H1 (cell line): ENCODE data around the gene IFNA2. TPM values are rescaled to one million over a fixed set of nuclear protein-coding genes. Genes with fewer than 3 reads are reported as not detected.

ENCODE experiments used
- CTCF ChIA-PET: fragments of 300-600 bp; sonication (Branson Sonifier 250); formaldehyde crosslinking; loops from one replicate; lab custom pipeline; 2021; ENCODE audit not compliant: partially characterized antibody; lab: Charles Lee
- POLR2A ChIA-PET: fragments of 300-600 bp; sonication (Branson Sonifier 250); formaldehyde crosslinking; loops from one replicate; lab custom pipeline; 2021; ENCODE audit warnings: inconsistent platforms; ENCODE audit not compliant: partially characterized antibody; lab: Charles Lee
- DNase-seq, 2 experiments: peaks; one replicate each; pipeline versions ENCODE4 v3.0.0 to v3.0.0-alpha.2; 2010 to 2022; ENCODE audit warnings: low spot score in 2 of 2, low read depth in 1 of 2, mixed read lengths in 1 of 2
- FAIRE-seq: peaks from 2 replicates; lab custom pipeline; 2011; peaks lifted over from hg19 to GRCh38; lab: Jason Lieb, UNC
- H2AFZ ChIP-seq: 2 replicates; pipeline ENCODE4 v1.8.1; 2012; ENCODE audit warnings: low read length, inconsistent platforms
- H2AK5ac ChIP-seq: 2 replicates; pipeline ENCODE4 v1.6.1; 2013; ENCODE audit warnings: low read depth, low read length
- H2BK120ac ChIP-seq: replicated peaks from 2 replicates; pipeline ENCODE3; 2013; ENCODE audit warnings: low read depth, low read length, inconsistent platforms
- H2BK12ac ChIP-seq: 2 replicates; pipeline ENCODE4 v1.6.1; 2013; ENCODE audit warnings: low read depth, low read length
- H2BK15ac ChIP-seq: 2 replicates; pipeline ENCODE4 v1.6.1; 2013; ENCODE audit warnings: low read length
- H2BK20ac ChIP-seq: 2 replicates; pipeline ENCODE4 v1.6.1; 2013; ENCODE audit warnings: low read length
- H2BK5ac ChIP-seq: 2 replicates; pipeline ENCODE4 v1.6.1; 2013; ENCODE audit warnings: low read depth, low read length
- H3K14ac ChIP-seq: 2 replicates; pipeline ENCODE4 v1.6.1; 2013; ENCODE audit warnings: inconsistent platforms; ENCODE audit not compliant: insufficient read length
- H3K18ac ChIP-seq: 2 replicates; pipeline ENCODE4 v1.6.1; 2013; ENCODE audit warnings: low read length; ENCODE audit errors: extremely low read depth
- H3K23ac ChIP-seq: 2 replicates; pipeline ENCODE4 v1.6.1; 2013; ENCODE audit warnings: inconsistent platforms; ENCODE audit not compliant: insufficient read length
- H3K23me2 ChIP-seq: 2 replicates; pipeline ENCODE4 v1.6.1; 2013; ENCODE audit warnings: low read depth, low read length
- H3K27ac ChIP-seq: 2 replicates; pipeline ENCODE4 v1.6.1; 2011; ENCODE audit warnings: low read depth, low read length, inconsistent platforms
- H3K27me3 ChIP-seq, 4 experiments: replicated peaks in 1 of 4; 1 replicate in 1 of 4; 2 replicates in 3 of 4; pipeline versions ENCODE4 v1.6.1 to v1.8.1; 2011 to 2013; ENCODE audit warnings: low read length in 3 of 4, mild to moderate bottlenecking in 3 of 4, inconsistent platforms in 2 of 4, mixed read lengths in 2 of 4, moderate library complexity in 1 of 4; ENCODE audit not compliant: control insufficient read depth in 3 of 4, insufficient read depth in 3 of 4; ENCODE audit errors: extremely low read depth in 1 of 4
- H3K36me3 ChIP-seq, 4 experiments: 2 replicates each; pipeline versions ENCODE4 v1.6.1 to v1.8.1; 2011 to 2013; ENCODE audit warnings: mild to moderate bottlenecking in 4 of 4, low read length in 3 of 4, moderate library complexity in 2 of 4, control low read depth in 1 of 4, inconsistent platforms in 1 of 4; ENCODE audit not compliant: insufficient read depth in 4 of 4, control insufficient read depth in 2 of 4
- H3K4ac ChIP-seq: replicated peaks from 2 replicates; pipeline ENCODE3; 2013; ENCODE audit warnings: low read length, low read depth, mixed read lengths, inconsistent platforms; ENCODE audit not compliant: insufficient read length
- H3K4me1 ChIP-seq, 4 experiments: replicated peaks in 1 of 4; 1 replicate in 1 of 4; 2 replicates in 3 of 4; pipeline versions ENCODE4 v1.6.1 to v1.8.1; 2011 to 2013; ENCODE audit warnings: low read length in 3 of 4, inconsistent platforms in 2 of 4, mixed read lengths in 1 of 4; ENCODE audit not compliant: insufficient read depth in 4 of 4, control insufficient read depth in 3 of 4
- H3K4me2 ChIP-seq, 2 experiments: 2 replicates each; pipeline versions ENCODE4 v1.6.1 to v1.8.1; 2011 to 2013; ENCODE audit warnings: low read depth in 2 of 2, low read length in 2 of 2, control low read depth in 1 of 2, inconsistent platforms in 1 of 2, mild to moderate bottlenecking in 1 of 2; ENCODE audit not compliant: insufficient read depth in 1 of 2
- H3K4me3 ChIP-seq, 4 experiments: fragments of 200-600, 300-600 bp in 1 of 4; sonication (generic), shearing (Covaris generic), sonication (Bioruptor Twin) in 1 of 4; 2 replicates each; pipeline versions ENCODE4 v1.5.1 to v1.8.1; 2011 to 2016; ENCODE audit warnings: low read length in 4 of 4, low read depth in 3 of 4, control low read depth in 2 of 4, inconsistent platforms in 2 of 4, mild to moderate bottlenecking in 2 of 4, mixed read lengths in 1 of 4, moderate library complexity in 1 of 4; ENCODE audit not compliant: insufficient read depth in 2 of 4; ENCODE audit errors: extremely low read depth in 1 of 4
- H3K56ac ChIP-seq: replicated peaks from 2 replicates; pipeline ENCODE3; 2013; ENCODE audit warnings: low read depth, mild to moderate bottlenecking, mixed read lengths, low read length, inconsistent platforms; ENCODE audit not compliant: insufficient read length
- H3K79me1 ChIP-seq: 2 replicates; pipeline ENCODE4 v1.6.1; 2013; ENCODE audit warnings: low read depth, low read length, control low read depth
- H3K79me2 ChIP-seq, 2 experiments: 2 replicates each; pipeline versions ENCODE4 v1.6.1 to v1.8.1; 2012 to 2013; ENCODE audit warnings: low read length in 2 of 2, mild to moderate bottlenecking in 2 of 2, inconsistent platforms in 1 of 2; ENCODE audit not compliant: insufficient read depth in 2 of 2, control insufficient read depth in 1 of 2
- H3K9ac ChIP-seq, 4 experiments: replicated peaks in 1 of 4; 1 replicate in 1 of 4; 2 replicates in 3 of 4; pipeline versions ENCODE4 v1.6.1 to v1.8.1; 2011 to 2013; ENCODE audit warnings: low read depth in 3 of 4, low read length in 3 of 4, control low read depth in 2 of 4, mild to moderate bottlenecking in 2 of 4, moderate library complexity in 2 of 4, inconsistent platforms in 1 of 4; ENCODE audit errors: extremely low read depth in 1 of 4
- H3K9me3 ChIP-seq, 2 experiments: 2 replicates each; pipeline versions ENCODE4 v1.6.1 to v1.8.1; 2012 to 2013; ENCODE audit warnings: mild to moderate bottlenecking in 2 of 2, moderate library complexity in 2 of 2, control low read depth in 1 of 2, inconsistent platforms in 1 of 2, low read depth in 1 of 2, low read length in 1 of 2, mixed read lengths in 1 of 2; ENCODE audit not compliant: insufficient read depth in 2 of 2
- H4K20me1 ChIP-seq, 2 experiments: replicated peaks in 1 of 2; 2 replicates each; pipeline versions ENCODE3 to v1.8.1; 2011 to 2013; ENCODE audit warnings: inconsistent platforms in 2 of 2, low read length in 2 of 2, mild to moderate bottlenecking in 1 of 2; ENCODE audit not compliant: insufficient read depth in 2 of 2, control insufficient read depth in 1 of 2
- H4K5ac ChIP-seq: 2 replicates; pipeline ENCODE4 v1.6.1; 2013; ENCODE audit warnings: low read length, low read depth, mixed read lengths, inconsistent platforms; ENCODE audit not compliant: insufficient read length
- H4K8ac ChIP-seq: 2 replicates; pipeline ENCODE4 v1.8.0; 2013; ENCODE audit warnings: mild to moderate bottlenecking, moderate library complexity, low read length, inconsistent platforms; ENCODE audit not compliant: insufficient read depth; ENCODE audit errors: extremely low read depth
- H4K91ac ChIP-seq: replicated peaks from 2 replicates; pipeline ENCODE3; 2013; ENCODE audit warnings: low read length, mixed read lengths, inconsistent platforms; ENCODE audit not compliant: insufficient read length
- ASH2L ChIP-seq: fragments of 200-600, 300-600 bp; sonication (generic); IDR thresholded peaks from one replicate; pipeline ENCODE4 v1.7.1; 2017; ENCODE audit warnings: low read length
- BACH1 ChIP-seq: IDR thresholded peaks from 2 replicates; pipeline ENCODE4 v1.6.1; 2012; ENCODE audit warnings: low read length, improper control_type of control experiment
- CREB1 ChIP-seq: IDR thresholded peaks from 2 replicates; pipeline ENCODE4 v1.6.1; 2012; ENCODE audit warnings: inconsistent platforms
- CTCF ChIP-seq, 3 experiments: IDR thresholded peaks; 1 replicate in 2 of 3; 2 replicates in 1 of 3; pipeline versions ENCODE4 v1.5.1 to v1.6.1; 2011; ENCODE audit warnings: low read length in 3 of 3, mild to moderate bottlenecking in 3 of 3, inconsistent platforms in 2 of 3, low read depth in 1 of 3, moderate library complexity in 1 of 3; ENCODE audit not compliant: insufficient read depth in 1 of 3; ENCODE audit errors: control extremely low read depth in 1 of 3
- KDM4A ChIP-seq: IDR thresholded peaks from one replicate; pipeline ENCODE4 v1.7.1; 2012; ENCODE audit warnings: low read depth, mild to moderate bottlenecking, moderate library complexity, low read length, inconsistent platforms; ENCODE audit not compliant: severe bottlenecking
- SUZ12 ChIP-seq: fragments of 200-600 bp; sonication (generic); IDR thresholded peaks from 2 replicates; pipeline ENCODE4 v1.6.1; 2012; ENCODE audit warnings: mild to moderate bottlenecking, inconsistent platforms, low read length, moderate library complexity, mixed read lengths
- TAF7 ChIP-seq: optimal IDR thresholded peaks from 2 replicates; pipeline ENCODE3; 2011; ENCODE audit warnings: low read depth, mild to moderate bottlenecking, inconsistent platforms, low read length, moderate library complexity, borderline replicate concordance
- WGBS, 2 experiments: shearing (Covaris generic) in 1 of 2; methylation state at CpG; one replicate each; pipeline versions ENCODE4 v1.1.6 to v1.1.7; 2013 to 2015; ENCODE audit warnings: low lambda C conversion rate in 2 of 2, mixed read lengths in 2 of 2, inconsistent platforms in 1 of 2, low coverage in 1 of 2, missing lambda C conversion rate in 1 of 2; ENCODE audit not compliant: insufficient replicate concordance in 2 of 2, insufficient coverage in 1 of 2, insufficient read length in 1 of 2; ENCODE audit errors: extremely low coverage in 1 of 2, missing lambda C conversion rate in 1 of 2; 5-methylcytosine and 5-hydroxymethylcytosine counted together
- polyA plus RNA-seq, 7 experiments: library from polyadenylated mRNA; depleted of rRNA in 3 of 7; stranded (reverse) in 5 of 7; unstranded in 2 of 7; fragments of >200 nt in 5 of 7; fragments of 200-250 nt in 2 of 7; gene quantifications; 1 replicate in 5 of 7; 2 replicates in 1 of 7; 4 replicates in 1 of 7; pipeline versions ENCODE4 v1.2.1 to v1.2.3, GENCODE V29; 2011 to 2013; ENCODE audit warnings: missing spikeins in 2 of 7, mixed read lengths in 2 of 7
- total RNA-seq: library from RNA; stranded (reverse); fragmentation: NEBNext Ultra II Directional; extraction: Animal tissue kit (Norgen Biotek cat#: 25700); gene quantifications from 2 replicates; pipeline ENCODE4 v1.2.1, GENCODE V29; 2021

The IFNA2 gene
- total and polyA plus RNA-seq, 2 of the 8 experiments (the other 6 are each of a cell fraction or from before 2014, with no cell fraction given) = not detected

GRCh38 chr9:21395778-21396717 is 10.8 kb upstream of the IFNA2 start:
- Histone ChIP-seq H3K9me3 (no peaks in the 10 kb centered on the region), H4K8ac (no peak overlapping the region), H2BK5ac (no peak overlapping the region), H2BK12ac (no peak overlapping the region), H4K20me1 (no peaks in the 10 kb centered on the region), H3K27me3 (peaks cover 0 to 8% (median 4%) of the 10 kb centered on the region in 4 experiments; a peak in 3 of 7 replicates), H3K79me1 (no peaks in the 10 kb centered on the region), H3K4me2 (peak overlapping the region; percentile 57 to 61), H3K23me2 (no peaks in the 10 kb centered on the region; the same call in 1 of the 2 replicates), H3K36me3 (no peaks in the 10 kb centered on the region), H2BK15ac (no peak overlapping the region), H3K4me1 (no peaks in the 10 kb centered on the region), H2BK20ac (no peak overlapping the region), H3K23ac (no peak overlapping the region), H2BK120ac (no peak overlapping the region), H4K91ac (no peak overlapping the region), H3K18ac (no peak overlapping the region), H3K27ac (no peak overlapping the region), H3K14ac (no peak overlapping the region), H3K56ac (no peak overlapping the region), H3K79me2 (no peaks in the 10 kb centered on the region), H2AFZ (peak overlapping the region; percentile 81), H3K9ac (no peak overlapping the region; a peak in 1 of 7 replicates), H3K4me3 (peak overlapping the region; percentile 23 to 57 (median 34); a peak in 6 of 8 replicates), H2AK5ac (no peak overlapping the region), H3K4ac (no peak overlapping the region), H4K5ac (no peak overlapping the region)
- ChIA-PET CTCF (interaction anchor here (0.6 to 6.8 kb wide), 42 partner anchors 9 to 409 kb away, joined by 3 to 79 read pairs (median 5); partner anchors contain the start of genes IFNA14, IFNA2, IFNA8 and KLHL9), POLR2A (interaction anchor here (0.6 to 1.3 kb wide), 4 partner anchors 10 to 418 kb away, joined by 3 to 4 read pairs (median 3); partner anchors contain the start of gene KLHL9)
- whole genome bisulfite sequencing, 2 experiments = 14% methylated on average over 40 of the region's 40 CpGs; no CpG with 5 or more reads in 1 of the 2 experiments
- FAIRE-seq (peak; percentile 45), DNase-seq (peak in 1 of 2 experiments; percentile 87)
- 0 out of 2 replicates have a peak, but pooled peaks have one; percentile 30 for TF ChIP-seq SUZ12
- peak; percentile 65 for TF ChIP-seq KDM4A
- TF ChIP-seq CREB1 = peak; percentile 52; the same call in 1 of the 2 replicates
- TF ChIP-seq CTCF (IDR thresholded peaks at IDR 0.05; ENCODE audit: control extremely low read depth in 1 of 3, insufficient read depth in 1 of 3, low read depth in 1 of 3, low read length in 3 of 3) = peak; percentile 88 to 98 (median 93)
- TF ChIP-seq BACH1 = peak; percentile 69
- peak; percentile 51 for TF ChIP-seq ASH2L
- TF ChIP-seq TAF7 = no peak
